NCI-H774 (cell line): ENCODE results near the gene HOXD11.

Experiments
- DNase-seq: peaks from one replicate; lab custom pipeline; 2025; lab: John Stamatoyannopoulos, UW

HOXD11 gene

DNA sequence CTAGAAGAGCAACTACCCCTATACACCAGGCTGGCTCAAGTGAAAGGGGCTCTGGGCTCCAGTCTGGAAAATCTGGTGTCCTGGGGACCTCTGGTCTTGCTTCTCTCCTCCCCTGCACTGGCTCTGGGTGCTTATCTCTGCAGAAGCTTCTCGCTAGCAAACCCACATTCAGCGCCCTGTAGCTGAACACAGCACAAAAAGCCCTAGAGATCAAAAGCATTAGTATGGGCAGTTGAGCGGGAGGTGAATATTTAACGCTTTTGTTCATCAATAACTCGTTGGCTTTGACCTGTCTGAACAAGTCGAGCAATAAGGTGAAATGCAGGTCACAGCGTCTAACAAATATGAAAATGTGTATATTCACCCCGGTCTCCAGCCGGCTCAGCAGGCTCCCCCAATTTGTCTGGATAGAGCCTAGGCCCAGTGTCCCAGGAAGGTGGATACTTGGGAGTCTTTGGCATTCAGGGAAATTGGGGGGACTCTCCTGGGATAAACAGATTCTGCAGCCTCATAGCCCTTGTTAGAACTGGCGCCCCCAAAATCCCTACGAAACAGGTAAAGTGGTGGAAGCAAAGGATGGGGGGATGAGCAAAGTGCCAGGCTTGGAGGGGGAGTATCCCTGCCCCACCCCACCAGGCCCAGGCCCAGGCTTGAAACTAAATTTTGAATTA is 41.8 kb downstream of the HOXD11 start:
- DNase-seq, result no peak

DNA sequence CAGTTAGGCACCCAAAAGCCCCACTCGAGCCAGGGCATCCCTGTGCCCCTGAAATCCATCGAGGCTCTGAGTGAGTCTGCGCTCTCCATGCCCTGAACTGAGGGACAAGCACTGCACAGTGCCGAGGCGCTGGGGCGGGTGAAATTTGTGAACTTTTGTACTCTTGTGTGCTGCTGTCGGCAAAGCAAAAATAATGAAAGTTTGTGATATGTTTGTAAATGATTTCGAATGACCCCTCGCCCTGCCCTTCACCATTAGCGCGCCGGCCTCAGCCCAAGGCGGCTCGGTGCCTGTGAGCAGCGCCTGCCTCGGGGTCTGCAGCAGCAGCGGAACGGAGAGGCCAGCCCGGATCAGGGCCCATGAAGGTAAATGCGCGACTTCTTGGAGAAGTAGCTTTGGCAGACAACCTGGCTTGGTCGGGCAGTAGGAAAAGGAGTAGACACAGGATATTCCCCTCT is 42.4 kb downstream of the HOXD11 start:
- DNase-seq, result no peak

DNA sequence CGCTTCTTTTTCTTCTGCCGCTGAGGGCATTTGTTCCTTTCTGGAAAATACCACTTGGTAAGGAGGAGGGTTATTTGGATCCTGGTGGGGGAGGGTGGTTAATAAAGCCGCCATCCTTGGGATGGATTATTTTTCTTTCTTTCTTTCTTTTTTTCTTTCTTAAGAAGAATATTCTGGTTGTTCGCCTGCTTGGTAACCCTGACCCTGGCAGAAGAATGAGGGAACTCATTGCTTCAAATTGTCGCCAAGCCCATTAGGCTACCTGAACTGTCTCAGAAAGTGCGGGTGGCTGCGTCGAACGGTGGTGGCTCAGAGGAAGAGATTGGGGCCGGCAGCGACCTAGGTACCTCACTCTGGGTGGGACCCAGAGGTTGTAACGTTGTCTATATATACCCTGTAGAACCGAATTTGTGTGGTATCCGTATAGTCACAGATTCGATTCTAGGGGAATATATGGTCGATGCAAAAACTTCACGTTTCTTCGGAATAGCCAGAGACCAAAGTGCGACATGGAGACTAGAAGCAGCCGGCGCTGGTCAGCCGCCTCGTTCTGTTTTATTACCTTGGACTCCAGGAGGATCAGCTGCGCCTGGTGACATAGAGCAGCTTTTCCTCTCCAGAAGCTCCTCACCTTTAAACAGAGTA is 43.0 kb downstream of the HOXD11 start:
- DNase-seq, result no peak

DNA sequence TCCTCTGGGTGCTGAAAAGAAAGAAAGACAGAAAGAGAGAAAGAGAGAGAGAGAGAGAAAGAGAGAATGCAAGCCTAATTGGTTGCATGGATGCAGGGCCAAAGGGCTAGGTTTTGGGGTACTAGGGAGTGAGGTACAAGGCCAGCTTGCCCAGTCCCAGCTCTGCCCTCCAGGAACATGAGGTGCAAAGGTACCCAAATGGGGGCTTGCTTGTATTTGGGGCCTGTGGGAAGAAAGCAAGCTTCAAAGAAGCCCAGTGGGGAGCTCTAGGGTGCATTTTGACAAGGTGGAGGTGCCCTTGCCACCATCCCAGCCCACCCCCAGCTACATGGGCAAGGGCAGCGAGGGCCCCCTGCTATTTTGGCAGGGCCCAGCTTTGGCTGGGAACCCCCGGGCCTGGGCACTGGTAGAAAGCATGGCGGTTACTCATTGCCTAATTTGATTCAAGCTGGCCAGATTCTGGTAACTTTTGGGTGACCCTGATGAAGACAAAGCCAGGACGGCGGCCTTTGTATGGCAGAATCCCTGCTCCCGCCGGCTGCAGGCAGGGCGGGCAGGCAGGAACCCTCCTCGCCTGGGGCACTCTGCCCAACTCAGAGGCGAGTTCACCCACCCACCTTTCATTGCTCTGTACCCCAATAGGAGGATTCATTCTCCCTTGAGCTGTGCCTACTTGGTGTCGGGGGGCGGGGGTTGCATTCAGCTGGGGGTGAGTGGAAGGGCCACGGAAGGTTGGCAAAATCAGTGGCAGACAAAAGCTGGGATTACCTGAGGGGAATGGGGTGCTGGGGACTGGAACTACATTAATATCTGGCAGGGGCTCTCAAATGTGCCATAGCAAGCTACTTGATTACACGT is 43.7 kb downstream of the HOXD11 start:
- no peak for DNase-seq

DNA sequence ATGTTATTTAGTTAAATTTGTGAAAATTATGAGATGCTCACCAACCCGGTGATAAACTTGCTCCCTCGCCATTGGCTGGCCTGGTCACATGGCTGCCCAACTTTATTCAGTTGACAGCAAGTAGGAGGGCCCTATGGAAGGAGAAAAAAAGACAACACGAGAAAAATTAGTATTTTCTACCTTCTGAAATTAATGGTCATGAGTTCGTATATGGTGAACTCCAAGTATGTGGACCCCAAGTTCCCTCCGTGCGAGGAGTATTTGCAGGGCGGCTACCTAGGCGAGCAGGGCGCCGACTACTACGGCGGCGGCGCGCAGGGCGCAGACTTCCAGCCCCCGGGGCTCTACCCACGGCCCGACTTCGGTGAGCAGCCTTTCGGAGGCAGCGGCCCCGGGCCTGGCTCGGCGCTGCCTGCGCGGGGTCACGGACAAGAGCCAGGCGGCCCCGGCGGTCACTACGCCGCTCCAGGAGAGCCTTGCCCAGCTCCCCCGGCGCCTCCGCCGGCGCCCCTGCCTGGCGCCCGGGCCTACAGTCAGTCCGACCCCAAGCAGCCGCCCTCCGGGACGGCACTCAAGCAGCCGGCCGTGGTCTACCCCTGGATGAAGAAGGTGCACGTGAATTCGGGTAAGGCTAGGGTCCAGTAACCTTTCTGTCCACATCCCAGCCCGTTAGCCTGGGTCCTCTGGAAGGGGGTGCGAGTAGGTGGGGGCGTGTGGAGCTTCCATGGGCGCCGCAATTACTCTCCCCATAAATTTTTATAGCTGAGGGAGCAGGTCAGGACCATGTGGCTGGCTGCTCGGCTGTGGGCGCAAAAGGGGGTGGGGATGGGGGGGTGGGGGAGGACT is 44.6 kb downstream of the HOXD11 start, which contains the start of gene HOXD4:
HOXD4 (plus strand) TSS at position 109 of the 846 bp plus-strand sequence; CDS start at position 193, 84 bp downstream.
- no peak for DNase-seq

DNA sequence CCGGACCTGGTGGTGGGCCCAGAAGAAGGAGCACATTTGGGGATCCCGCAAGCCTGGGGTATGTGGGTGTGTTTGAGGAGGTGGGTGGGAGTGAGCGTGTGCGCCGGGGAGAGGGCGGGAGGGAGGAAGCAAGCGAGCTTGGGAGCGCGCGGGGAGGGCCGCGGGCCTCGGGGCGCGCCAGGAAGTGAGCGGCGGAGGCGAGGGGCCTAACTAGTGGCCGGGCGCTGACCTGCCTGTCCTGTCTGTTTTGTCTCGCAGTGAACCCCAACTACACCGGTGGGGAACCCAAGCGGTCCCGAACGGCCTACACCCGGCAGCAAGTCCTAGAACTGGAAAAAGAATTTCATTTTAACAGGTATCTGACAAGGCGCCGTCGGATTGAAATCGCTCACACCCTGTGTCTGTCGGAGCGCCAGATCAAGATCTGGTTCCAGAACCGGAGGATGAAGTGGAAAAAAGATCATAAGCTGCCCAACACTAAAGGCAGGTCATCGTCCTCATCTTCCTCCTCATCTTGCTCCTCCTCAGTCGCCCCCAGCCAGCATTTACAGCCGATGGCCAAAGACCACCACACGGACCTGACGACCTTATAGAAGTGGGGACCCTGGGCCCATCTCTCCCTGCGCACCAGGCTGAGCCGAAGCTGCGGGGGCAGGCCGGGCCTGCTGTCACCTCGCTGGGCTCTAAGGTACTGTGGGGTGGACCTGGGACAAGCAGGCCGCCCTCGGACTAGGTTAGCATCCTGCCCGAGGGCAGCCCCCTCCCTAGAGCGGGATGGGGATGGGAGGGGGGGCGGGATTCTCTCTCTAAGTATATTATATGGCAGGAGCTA is 45.5 kb downstream of the HOXD11 start:
- no peak for DNase-seq

DNA sequence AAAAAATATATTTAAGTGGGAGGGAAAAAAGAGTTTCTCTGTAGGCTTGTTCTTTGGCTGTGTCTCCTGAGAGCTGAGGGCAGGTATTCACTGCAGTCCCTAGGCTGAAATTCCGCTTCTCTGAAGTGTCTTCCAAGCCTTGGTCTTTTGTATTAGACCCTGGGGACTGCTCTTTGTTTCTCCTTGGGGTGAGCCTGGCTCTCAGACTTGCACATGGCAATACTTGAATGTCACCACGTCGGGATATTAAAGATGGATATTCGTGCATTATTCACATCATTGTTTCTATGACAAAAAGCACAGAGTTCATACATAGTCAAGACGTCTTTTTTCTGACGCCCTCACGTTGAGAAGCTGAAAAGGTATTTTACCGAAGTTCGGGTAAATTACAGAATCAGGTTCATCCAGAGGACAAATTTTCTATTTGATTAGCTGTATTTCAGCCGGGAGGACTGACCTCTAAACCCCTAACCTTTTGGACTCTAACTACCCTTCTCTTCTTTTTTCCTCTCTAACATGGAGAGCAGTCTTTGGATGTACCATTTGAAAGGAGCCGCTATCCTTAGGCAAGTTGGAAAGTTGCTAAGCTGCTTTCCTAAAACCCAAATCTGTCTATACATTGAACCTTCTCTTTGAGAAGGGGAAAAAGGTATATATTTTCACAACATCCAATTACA is 47.6 kb downstream of the HOXD11 start:
- DNase-seq, result no peak

DNA sequence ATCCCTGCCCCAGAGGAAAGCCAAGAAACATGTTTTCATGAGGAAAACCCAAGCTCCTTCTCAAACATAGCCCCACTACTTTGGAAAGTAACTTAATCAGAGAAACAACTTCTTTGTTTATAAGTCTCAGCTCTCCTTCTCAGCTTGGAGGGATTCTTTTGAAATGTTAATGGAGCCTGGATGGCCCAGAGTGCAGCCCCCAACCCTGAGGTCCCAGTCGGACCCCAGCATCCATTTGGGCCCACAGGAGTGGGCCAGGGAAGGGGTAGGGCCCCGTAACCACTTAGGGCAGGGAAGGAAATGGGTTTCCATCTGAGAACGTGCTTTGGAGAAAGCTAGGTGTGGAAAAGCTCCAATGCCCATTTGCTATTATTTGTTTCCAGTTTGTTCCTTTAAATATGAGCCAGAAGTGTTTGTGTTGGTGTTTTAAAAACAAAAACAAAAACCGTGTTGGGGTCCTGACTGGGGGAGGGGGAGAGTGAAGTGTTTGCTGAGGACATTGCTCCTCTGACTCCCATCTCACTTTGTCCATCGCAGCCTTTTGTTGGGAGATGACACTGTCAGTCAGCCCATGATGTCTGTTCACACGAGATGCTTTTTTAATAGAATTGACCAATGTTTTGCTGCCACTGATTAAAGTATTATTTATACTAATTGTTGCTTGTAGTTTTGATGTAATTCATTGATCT is 48.4 kb downstream of the HOXD11 start:
- no peak for DNase-seq

DNA sequence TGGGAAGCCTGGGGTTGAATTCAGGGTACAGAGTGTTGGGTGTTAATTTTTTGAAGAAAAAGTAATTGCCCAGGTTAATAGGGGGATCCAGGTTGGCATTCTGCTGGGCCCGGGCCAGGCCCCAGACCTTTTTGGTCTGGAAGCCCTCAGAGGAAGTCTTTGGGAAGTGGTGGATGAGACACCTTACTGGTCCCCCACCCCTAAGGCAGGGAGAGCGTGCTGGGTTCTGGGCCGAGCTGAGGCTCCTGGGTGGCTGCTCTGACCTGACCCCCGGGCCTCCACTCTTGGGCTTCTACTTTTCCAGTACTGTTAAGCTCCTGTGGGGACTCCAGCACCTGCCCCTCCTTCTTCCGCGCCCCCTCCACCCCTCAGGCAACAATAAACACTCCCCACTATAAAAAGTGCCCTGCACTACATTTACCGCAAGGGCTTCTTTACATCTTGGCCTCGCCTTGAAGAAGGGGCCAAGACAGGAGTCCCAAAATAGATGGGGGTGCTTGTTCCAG is 49.3 kb downstream of the HOXD11 start:
- no peak for DNase-seq

DNA sequence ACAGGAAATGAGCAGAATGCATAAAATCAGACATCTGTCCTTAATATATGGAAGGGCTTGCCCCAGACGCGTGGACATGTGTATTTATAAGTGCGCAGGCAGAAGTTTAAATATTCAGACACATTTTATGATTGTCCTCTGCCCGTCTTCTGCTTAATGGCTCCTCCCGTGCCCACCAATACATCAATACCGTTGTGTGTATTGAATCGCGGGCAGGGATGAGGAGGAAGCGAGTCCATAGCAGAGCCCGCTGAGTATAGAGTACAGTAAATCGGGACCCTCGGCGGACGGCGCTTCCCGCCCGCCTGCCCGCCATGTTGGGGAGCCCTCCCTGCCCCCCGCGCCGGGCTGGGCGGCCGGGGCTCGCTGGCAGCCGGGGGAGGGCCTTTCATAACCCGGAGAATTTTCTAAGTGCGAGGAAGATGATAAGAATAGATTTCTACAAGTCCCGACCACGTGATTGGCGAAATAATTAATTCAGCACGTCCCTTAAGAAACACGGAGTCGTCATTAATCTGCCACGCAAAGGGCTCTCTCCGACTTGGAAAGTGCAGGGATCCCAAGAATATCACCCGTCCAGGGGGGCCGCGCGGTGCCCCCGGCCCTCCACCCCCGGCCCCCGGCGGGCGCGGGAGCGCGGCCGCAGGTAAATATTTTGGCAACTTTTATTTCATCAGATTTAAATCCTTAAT is 49.9 kb downstream of the HOXD11 start, which contains the start of gene HOXD3:
HOXD3 (plus strand) TSS at position 501 of the 692 bp plus-strand sequence. CDS start 11,808 bp downstream, outside the sequence.
- no peak for DNase-seq

DNA sequence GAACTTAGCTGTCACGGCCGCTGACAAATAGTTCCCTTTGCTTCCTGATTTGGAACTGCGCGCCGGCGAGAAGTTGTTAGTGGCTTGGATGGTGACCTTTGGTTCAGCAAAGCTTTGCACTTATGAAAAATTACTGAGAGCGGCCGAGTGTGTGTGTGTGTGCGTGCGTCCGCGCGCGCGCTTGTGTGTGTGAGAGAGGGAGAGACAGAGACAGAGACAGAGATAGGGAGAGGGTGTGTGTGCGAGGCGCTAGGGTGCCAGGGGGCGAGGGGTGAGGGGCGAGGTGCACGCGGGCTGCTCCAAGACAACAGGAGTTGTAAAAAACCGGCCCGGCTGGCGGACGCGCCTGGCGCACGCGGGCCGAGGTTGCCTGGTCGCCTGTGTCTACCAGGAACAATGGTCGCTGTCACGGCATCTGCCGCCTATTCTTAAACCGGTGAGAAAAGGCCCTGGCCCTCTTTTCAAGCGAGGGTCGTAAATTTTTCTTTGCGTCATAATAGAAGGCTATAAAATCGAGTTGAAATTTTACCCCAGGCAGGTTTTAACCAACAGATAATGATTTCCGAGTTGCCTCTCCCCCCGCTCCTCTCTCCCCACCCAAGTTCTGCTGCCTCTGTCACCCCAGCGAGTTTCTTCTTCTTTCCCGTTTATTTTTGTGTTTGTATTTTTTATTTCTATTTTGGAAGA is 50.6 kb downstream of the HOXD11 start:
- DNase-seq, result no peak

DNA sequence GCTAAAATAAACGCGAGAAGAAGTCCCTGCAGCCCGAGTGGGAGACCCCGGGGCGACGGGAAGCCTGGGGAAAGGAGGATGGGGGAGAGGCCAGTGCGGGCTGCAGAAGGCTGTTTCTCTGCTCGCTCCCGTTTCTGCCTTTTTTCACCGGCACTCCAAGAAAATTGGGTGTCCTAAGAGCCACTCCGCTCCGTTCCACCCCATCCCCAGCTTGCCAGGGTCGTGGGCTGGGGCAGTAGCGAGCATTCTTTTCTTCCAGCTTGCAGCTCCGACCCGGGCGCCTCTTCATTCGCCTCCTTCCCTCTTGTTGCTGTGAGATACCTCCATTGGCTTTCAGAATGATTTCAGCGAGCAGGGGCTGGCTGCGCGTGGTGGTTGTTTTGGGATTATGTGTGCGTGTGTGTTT is 51.1 kb downstream of the HOXD11 start:
- DNase-seq, result no peak

DNA sequence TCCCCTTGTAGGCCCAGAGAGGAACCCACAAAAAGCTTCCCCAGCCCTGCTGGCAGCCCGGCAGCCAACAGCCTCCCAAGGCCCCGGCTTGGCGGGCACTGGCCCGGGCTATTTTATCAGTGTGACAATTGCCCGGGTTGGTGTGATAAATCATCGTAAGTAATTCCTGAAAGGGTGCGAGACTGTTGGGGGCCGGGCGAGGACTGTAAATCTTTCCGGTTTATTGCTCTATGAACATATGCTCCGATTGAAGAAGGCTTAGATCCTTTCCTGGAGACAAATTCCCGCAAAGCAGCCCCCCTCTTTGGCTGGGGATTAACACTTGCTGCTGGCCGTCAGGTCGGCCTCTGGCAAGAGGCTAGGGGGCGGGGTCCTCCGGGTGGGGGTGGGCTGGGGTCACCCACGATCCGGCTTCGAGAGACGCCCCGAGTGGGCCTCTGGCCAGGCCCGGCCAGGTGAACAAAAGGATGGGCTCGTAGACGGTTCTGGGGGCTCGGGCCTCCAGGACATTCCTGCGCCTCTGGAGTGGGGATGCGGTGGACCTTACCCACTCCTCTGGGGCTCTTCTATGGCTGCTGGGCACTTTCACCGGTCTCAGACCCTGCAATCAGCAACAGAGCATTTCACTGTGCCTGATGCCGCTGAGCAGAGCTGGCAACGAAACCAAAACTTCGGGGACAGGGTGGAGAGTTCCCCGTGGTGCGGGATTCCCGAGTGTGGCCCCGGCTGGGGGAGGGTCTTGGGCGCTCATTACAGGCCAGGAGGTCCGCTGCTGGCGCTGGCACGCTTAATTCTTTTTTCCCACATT is 52.0 kb downstream of the HOXD11 start:
- no peak for DNase-seq
